GM08714 (cell line): ENCODE measurements around the gene GNAI2.

Experiments
- H3K4me3 ChIP-seq: fragments of 200-500 bp; sonication (Bioruptor generic); 2 replicates; pipeline ENCODE4 v1.5.1; 2014; ENCODE audit warnings: mild to moderate bottlenecking, low read length, inconsistent platforms
- ZNF274 ChIP-seq: IDR thresholded peaks from 2 replicates; pipeline ENCODE4 v1.6.1; 2012; ENCODE audit warnings: mild to moderate bottlenecking, low read depth, low read length

Gene GNAI2

DNA sequence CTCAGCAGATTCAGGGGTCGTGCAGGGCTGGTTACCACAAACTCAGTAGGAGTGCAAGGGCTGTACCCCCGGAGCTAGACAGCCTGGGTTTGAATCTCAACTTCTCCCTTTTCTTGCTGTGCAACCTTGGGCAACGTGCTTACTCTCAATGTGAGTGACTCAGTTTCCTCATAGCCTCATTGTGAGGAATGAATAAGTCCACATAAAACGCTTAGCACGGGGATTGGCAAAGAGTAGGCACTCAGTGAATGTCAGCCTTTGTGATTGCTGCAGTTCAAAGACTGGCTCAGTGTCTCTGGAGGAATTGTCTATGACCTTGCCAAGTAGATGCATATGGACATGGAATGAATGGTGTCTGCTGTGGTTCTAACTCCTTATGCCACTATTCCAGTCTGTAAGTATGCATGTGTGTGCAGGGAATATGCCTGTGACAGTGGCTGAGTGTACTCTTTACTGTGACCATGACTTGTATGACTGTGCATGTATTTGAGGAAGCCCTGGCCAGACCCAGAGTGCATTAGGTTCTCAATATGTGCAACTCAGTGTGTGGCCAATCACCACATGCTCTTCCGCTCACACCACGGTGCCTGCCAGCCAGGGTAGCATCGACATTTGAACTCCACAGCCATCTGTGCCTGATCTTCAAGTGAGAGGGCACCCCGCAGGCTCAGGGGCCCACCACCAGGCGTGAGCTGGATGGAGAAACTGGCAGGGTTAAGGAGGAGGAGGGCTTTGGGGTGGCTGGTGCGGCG is 64.1 kb downstream of the GNAI2 start:
- no peak for TF ChIP-seq ZNF274

DNA sequence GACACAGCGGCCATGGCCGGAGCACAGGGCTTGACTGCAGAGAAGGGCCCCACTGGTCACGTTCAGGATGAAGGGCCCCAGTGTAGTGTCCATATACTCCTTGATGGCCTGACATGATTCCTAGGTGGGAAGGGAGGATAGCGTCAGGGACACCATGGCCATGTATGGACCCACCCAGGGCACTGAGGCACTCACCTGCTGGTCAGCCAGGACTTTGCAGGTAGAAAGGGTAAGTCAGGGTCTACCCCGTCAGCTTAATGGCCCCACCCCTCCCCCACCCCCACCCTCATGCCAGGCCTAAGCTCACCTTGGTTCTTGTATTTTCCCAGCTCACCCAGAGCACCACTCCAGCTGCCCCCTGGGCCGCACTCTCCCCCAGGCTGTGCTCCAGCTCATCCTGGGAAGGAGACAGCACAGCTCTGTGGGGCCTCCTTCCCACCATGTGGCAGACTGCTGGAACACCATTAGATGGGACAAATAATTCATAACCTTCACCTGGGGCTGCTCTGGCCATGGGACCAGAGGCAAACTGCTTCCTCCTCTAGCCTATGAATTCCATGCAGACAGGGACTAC is 64.8 kb downstream of the GNAI2 start:
- no peak for TF ChIP-seq ZNF274
- H3K4me3 ChIP-seq, result no peak overlapping the region

More for the DNA sequence above, 64.1 kb downstream of the GNAI2 start:
- peak overlapping the region; percentile 53; the same call in 1 of the 2 replicates for H3K4me3 ChIP-seq

DNA sequence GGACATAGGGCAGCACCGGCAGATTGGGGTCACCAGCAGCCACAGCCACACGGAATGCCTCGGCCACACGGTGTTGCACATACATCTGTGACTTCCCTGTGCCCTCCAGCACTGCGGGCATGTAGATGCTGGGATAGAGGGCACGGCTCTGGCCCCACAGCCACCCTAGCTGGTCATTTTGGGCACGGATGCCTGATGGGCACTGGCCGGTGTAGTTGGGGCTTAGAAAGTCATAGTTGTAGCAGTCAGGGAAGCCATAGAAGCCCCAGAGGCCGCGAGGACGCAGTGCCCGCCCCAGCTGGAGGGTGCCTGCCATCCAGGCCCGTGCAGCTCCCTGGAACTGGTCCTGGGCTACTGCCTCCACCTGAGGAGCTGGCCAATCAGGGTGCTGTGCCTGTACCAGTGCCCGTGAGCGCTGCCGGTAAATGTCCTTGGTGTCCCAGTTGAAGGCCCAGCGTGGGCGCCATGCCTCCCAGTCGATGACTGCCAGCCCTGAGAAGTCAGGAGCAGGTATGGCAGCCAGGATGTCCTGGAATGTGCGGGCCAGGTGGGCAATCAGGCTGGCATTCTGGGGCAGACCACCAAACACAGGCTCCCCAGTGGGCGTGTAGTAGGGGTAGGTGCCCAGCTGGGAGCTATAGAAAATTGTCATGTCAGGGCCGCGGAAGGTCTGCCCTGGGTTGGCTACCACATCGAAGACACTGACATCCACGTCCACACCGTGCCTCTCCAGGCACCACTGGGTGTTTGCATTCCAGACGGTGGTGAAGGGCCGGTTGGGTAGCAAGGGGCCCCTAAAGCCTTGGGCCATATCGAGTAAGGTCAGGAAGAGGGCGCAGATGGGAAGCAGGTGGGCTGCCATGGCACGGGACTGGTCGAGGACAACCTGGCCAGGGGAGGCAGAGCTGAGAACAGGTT is 66.3 kb downstream of the GNAI2 start:
- no peak overlapping the region for H3K4me3 ChIP-seq
- TF ChIP-seq ZNF274, result no peak

DNA sequence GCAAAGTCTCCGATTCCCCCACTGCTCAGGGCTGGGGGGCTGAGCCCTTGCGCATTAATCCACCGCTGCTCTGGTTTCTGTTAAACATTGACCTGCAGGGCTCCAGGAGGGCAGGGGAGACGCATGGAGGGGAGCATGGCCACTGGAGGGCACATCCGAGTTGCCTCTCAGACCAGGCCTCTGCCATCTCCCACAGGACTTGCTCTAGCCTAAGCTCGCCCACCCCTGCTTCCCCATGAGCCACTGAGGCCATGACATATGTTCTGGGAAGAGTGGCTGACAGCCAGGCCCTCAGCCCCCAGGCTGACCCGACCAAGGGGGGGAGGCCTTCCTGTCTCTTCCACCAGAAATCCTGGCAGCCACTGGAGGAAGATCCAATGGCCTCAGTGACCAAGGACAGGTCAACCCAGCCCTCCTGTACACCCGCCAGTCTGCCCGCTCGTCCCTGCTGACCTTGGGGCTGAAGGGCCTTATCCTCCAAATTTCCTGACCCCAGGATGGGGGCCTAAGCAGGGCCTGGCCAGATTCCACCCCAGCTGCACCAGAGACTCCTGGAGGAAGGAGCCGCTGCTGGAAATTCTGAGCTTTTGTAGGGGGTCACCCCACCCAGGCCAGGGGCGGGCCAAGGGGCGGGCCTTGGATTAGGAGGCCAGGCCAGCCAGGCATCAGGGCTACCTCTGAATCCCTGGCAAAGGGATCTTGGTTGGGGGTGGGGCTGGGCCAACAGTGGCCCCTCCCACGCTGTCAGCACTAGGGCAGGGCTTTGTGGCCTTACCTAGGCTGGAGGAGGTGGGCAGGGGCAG is 67.2 kb downstream of the GNAI2 start, which contains the start of gene HYAL1:
Gene HYAL1, minus strand, starts transcription at position 562 of the 803 bp plus-strand sequence. CDS start 618 bp downstream, outside the sequence.
- no peak for TF ChIP-seq ZNF274
- H3K4me3 ChIP-seq, result no peak within 1 kb of the TSS

DNA sequence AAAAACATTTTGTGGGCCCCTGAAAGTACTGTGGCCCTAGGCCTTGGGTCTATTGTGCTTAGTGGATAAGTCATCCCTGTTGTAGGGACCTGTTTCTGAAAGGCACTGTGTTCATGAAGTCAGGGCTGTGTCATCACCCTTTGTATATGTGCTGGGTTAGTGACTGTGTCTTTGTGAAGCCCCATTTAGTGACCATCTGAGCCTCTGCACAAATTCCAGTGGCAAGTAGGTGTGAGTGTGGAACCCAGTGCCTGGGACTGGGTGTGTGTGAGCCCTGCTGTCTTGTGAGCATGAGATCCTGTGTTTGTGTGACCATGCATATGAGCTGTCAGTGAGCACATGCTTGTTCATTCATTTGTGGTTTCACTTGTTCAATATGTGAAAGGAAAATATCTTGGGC is 68.6 kb downstream of the GNAI2 start:
- no peak for TF ChIP-seq ZNF274
- no peak overlapping the region for H3K4me3 ChIP-seq
